HL-60 (cell line): Measurements from ENCODE around the gene ZRANB1.

Source experiments
- DNase-seq, 2 experiments: peaks; one replicate each; pipeline ENCODE4 v3.0.0-alpha.2; 2010 to 2020; ENCODE audit warnings: low read depth in 1 of 2, low spot score in 1 of 2
- H3K27ac ChIP-seq: fragments of 250-450 bp; sonication (Bioruptor Pico); replicated peaks from 2 replicates; pipeline ENCODE4 v1.5.1; 2020; ENCODE audit warnings: mild to moderate bottlenecking, moderate library complexity
- H3K27me3 ChIP-seq: fragments of 250-450 bp; sonication (Bioruptor Pico); 2 replicates; pipeline ENCODE4 v1.5.1; 2021; ENCODE audit warnings: mild to moderate bottlenecking, moderate library complexity; ENCODE audit not compliant: insufficient read depth, poor library complexity, severe bottlenecking
- H3K4me3 ChIP-seq: replicated peaks from 2 replicates; pipeline ENCODE4 v1.5.1; 2011; ENCODE audit warnings: mild to moderate bottlenecking, control low read depth, low read length; ENCODE audit not compliant: insufficient read depth
- GABPA ChIP-seq: IDR thresholded peaks from 2 replicates; pipeline ENCODE4 v1.6.1; 2012; ENCODE audit warnings: low read depth
- POLR2AphosphoS5 ChIP-seq: IDR thresholded peaks from 2 replicates; pipeline ENCODE4 v1.6.1; 2012; ENCODE audit warnings: low read depth
- SPI1 ChIP-seq: IDR thresholded peaks from 2 replicates; pipeline ENCODE4 v1.6.1; 2012; ENCODE audit warnings: low read depth, mild to moderate bottlenecking, borderline replicate concordance
- TF ChIP-seq, protein P1 (sequence below): IDR thresholded peaks from 2 replicates; pipeline ENCODE4 v1.6.1; 2012; ENCODE audit warnings: low read depth; ENCODE audit not compliant: insufficient replicate concordance
- TF ChIP-seq, protein P2 (sequence below): IDR thresholded peaks from one replicate; pipeline ENCODE4 v1.5.1; 2011; ENCODE audit warnings: low read length, control low read depth, inconsistent platforms; ENCODE audit not compliant: insufficient read depth

The ZRANB1 gene

DNA sequence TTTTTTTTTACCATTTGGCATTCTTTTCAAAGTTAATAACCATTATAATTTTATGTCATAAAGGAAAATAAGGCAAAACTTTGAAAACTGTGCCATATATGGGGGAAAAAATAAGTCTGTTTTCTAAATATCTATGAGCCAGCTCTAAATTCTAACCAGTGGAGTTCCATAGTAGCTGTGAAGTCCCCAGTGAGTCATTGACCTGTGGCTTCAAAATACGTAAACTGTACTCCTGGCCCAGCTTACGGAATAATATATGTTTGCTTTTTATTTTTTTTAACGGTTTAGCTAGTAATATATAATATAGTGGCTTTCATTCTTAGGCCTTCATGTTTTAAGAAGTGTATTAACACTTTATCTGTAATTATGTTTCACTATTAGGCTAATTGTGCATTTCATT lies 20.5 kb downstream of the ZRANB1 start:
- TF ChIP-seq POLR2AphosphoS5 (no peak), GABPA (no peak), SPI1 (no peak)
- TF ChIP-seq, protein P1, sequence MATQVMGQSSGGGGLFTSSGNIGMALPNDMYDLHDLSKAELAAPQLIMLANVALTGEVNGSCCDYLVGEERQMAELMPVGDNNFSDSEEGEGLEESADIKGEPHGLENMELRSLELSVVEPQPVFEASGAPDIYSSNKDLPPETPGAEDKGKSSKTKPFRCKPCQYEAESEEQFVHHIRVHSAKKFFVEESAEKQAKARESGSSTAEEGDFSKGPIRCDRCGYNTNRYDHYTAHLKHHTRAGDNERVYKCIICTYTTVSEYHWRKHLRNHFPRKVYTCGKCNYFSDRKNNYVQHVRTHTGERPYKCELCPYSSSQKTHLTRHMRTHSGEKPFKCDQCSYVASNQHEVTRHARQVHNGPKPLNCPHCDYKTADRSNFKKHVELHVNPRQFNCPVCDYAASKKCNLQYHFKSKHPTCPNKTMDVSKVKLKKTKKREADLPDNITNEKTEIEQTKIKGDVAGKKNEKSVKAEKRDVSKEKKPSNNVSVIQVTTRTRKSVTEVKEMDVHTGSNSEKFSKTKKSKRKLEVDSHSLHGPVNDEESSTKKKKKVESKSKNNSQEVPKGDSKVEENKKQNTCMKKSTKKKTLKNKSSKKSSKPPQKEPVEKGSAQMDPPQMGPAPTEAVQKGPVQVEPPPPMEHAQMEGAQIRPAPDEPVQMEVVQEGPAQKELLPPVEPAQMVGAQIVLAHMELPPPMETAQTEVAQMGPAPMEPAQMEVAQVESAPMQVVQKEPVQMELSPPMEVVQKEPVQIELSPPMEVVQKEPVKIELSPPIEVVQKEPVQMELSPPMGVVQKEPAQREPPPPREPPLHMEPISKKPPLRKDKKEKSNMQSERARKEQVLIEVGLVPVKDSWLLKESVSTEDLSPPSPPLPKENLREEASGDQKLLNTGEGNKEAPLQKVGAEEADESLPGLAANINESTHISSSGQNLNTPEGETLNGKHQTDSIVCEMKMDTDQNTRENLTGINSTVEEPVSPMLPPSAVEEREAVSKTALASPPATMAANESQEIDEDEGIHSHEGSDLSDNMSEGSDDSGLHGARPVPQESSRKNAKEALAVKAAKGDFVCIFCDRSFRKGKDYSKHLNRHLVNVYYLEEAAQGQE: no peak
- TF ChIP-seq, protein P2, sequence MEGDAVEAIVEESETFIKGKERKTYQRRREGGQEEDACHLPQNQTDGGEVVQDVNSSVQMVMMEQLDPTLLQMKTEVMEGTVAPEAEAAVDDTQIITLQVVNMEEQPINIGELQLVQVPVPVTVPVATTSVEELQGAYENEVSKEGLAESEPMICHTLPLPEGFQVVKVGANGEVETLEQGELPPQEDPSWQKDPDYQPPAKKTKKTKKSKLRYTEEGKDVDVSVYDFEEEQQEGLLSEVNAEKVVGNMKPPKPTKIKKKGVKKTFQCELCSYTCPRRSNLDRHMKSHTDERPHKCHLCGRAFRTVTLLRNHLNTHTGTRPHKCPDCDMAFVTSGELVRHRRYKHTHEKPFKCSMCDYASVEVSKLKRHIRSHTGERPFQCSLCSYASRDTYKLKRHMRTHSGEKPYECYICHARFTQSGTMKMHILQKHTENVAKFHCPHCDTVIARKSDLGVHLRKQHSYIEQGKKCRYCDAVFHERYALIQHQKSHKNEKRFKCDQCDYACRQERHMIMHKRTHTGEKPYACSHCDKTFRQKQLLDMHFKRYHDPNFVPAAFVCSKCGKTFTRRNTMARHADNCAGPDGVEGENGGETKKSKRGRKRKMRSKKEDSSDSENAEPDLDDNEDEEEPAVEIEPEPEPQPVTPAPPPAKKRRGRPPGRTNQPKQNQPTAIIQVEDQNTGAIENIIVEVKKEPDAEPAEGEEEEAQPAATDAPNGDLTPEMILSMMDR: no peak

DNA sequence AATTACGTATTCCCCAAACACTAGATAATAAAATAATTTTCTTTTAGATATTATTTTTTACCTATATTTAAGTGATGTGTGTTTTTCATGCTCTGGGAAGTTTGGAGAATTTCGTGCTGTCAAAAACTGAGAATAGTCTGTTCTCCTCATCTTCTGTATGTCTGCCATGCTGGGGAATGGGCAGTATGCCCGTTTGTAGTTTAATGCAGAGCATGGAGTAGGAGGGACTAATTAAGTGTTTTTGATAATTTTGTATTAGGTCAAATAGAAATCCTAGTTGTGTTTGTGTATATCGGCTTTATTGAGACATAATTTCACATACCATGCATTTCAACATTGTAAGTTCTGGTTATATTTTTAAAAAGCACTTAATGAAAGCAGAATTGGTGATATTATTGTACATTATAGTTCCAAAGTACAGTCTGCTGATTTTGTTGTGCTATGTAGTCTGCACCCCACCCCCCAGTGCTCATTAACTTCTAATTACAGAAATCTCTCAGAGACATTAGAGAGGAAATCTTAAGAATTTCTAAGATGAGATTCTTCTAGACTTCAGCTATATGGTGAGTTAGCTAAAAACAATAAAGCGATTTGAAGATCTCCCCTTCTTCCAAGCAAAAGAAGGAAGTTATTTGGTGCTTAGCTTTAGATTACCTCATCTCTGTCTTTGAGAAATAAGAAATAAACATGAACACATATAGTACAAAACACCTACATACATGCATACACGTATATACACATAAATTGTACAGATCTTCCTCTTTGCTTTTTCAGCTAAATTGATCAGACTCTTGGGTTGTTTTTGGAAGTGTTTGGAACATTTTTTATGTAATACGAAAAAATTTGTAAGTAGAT lies 22.2 kb downstream of the ZRANB1 start:
- H3K4me3 ChIP-seq: no peak overlapping the region
- TF ChIP-seq GABPA (no peak), SPI1 (no peak), POLR2AphosphoS5 (no peak)
- TF ChIP-seq, protein P1: no peak
- TF ChIP-seq, protein P2: no peak
- no peak for DNase-seq
- H3K27me3 ChIP-seq: no peaks in the 10 kb centered on the region
- 0 out of 2 replicates have a peak overlapping the region, but pooled peaks have one; percentile 5 for H3K27ac ChIP-seq

More for the DNA sequence above, 20.5 kb downstream of the ZRANB1 start:
- Histone ChIP-seq H3K4me3 (no peak overlapping the region), H3K27ac (no peak overlapping the region), H3K27me3 (no peaks in the 10 kb centered on the region)
- no peak for DNase-seq

DNA sequence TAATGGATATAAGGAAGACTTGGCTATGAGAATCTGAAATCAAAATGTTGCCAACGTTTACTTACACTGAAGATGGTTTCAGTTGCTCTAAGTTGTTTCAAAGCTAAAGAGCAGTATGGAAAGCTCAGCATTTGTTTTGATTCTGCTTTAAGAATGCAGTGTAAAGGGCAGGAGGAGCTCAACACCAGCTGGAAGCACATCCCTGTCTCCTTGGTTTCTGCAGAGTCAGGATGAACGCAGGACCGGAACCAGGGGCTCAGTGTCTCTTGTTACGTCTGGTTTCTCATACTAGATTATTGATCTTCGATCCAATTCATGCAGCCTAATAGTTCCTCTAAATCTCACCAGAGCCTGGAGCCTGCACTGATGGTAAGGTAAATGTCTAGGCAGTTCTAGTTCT lies 24.1 kb downstream of the ZRANB1 start:
- no peak for DNase-seq
- no peak overlapping the region for H3K4me3 ChIP-seq
- H3K27ac ChIP-seq: no peak overlapping the region
- no peaks in the 10 kb centered on the region for H3K27me3 ChIP-seq
- TF ChIP-seq GABPA (no peak), POLR2AphosphoS5 (no peak), SPI1 (no peak)
- TF ChIP-seq, protein P1: no peak
- TF ChIP-seq, protein P2: no peak
